ENCODE measurements around the gene MYCN. TPM values are rescaled to one million over a fixed set of nuclear protein-coding genes. Genes with fewer than 3 reads are reported as not detected.

MYCN gene
- total and polyA plus RNA-seq, 2 of the 8 experiments (the other 6 are each of a cell fraction or from before 2014, with no cell fraction given) = 87.8 to 137 TPM

DNA sequence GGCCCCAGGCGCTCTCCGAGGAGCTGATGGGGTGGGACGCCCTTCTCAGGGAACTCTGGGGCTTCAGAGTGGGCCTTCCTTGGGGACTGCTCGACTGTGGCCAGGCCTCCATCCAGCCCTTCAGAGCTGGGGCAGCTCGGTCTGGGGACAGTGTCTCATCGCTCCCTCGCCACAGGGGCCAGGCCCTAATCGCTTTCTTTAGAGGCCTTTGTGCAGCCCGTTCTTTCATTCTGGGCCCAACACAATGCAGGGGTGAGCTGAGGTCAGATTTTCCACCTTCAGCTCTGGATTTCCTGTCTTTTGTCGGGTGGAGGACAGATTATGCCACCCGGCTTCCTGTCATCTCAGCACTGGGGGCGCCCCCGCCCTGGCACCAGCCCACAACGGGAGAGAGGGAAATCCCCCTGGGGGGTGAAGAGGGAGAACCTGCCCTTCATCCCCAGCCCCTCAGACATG, 25.2 kb downstream of the MYCN start (continued):
- TF ChIP-seq HDAC2 (IDR thresholded peaks at IDR 0.05; ENCODE audit: borderline replicate concordance in 1 of 2, low read depth in 2 of 2, low read length in 2 of 2) (no peak), CEBPB (IDR thresholded peaks at IDR 0.05; ENCODE audit: low read depth, low read length) (no peak), JUN (IDR thresholded peaks at IDR 0.05; ENCODE audit: low read depth, low read length) (no peak)
